IMR-90 (cell line): ENCODE measurements around the gene COX17. TPM values are rescaled to one million over a fixed set of nuclear protein-coding genes. Genes with fewer than 3 reads are reported as not detected.

Experiments used
- ATAC-seq: fragments of 200-7000 bp; cut with Tn5 transposase; 2 replicates; pipeline ENCODE4 v1.9.1; 2020; ENCODE audit warnings: low read depth, mild to moderate bottlenecking, moderate library complexity
- BruUV-seq: library from RNA; stranded (reverse); fragments of 400-500 nt; replicated peaks from 2 replicates; lab custom pipeline; 2021; lab: Mats Ljungman, UMichigan
- CTCF ChIA-PET: fragments of 300-600 bp; formaldehyde crosslinking; extraction: SDS; loops from one replicate; lab custom pipeline; 2021; ENCODE audit warnings: antibody characterized with exemption; lab: Yijun Ruan, JAX
- POLR2A ChIA-PET: fragments of 300-600 bp; sonication (Branson Sonifier 250); formaldehyde crosslinking; loops from one replicate; lab custom pipeline; 2022; ENCODE audit warnings: antibody characterized with exemption; ENCODE audit not compliant: unreplicated experiment; lab: Charles Lee
- DNase-seq: peaks from one replicate; pipeline ENCODE4 v3.0.0; 2013
- H2AFZ ChIP-seq: replicated peaks from 2 replicates; pipeline ENCODE3; 2013; ENCODE audit warnings: low read length, mild to moderate bottlenecking; ENCODE audit not compliant: poor library complexity
- H2AK5ac ChIP-seq: 2 replicates; pipeline ENCODE4 v1.6.1; 2013; ENCODE audit warnings: low read depth, low read length, inconsistent platforms
- H2AK9ac ChIP-seq: replicated peaks from 2 replicates; pipeline ENCODE3; 2013; ENCODE audit warnings: mild to moderate bottlenecking, low read depth, low read length, moderate library complexity; ENCODE audit not compliant: poor library complexity
- H2BK120ac ChIP-seq: 2 replicates; pipeline ENCODE4 v1.6.1; 2013; ENCODE audit warnings: low read depth, low read length, inconsistent platforms
- H2BK15ac ChIP-seq: 3 replicates; pipeline ENCODE4 v1.6.1; 2013; ENCODE audit warnings: low read depth, low read length, inconsistent platforms
- H2BK20ac ChIP-seq: 2 replicates; pipeline ENCODE4 v1.6.1; 2013; ENCODE audit warnings: low read depth, mild to moderate bottlenecking, inconsistent platforms, low read length, moderate library complexity
- H2BK5ac ChIP-seq: 2 replicates; pipeline ENCODE4 v1.6.1; 2013; ENCODE audit warnings: mild to moderate bottlenecking, low read depth, low read length, inconsistent platforms; ENCODE audit not compliant: poor library complexity, severe bottlenecking
- H3K14ac ChIP-seq: replicated peaks from 2 replicates; pipeline ENCODE4 v1.6.1; 2013; ENCODE audit warnings: low read depth, low read length, inconsistent platforms
- H3K18ac ChIP-seq: 2 replicates; pipeline ENCODE4 v1.6.1; 2013; ENCODE audit warnings: low read depth, low read length, control low read depth
- H3K23ac ChIP-seq: 2 replicates; pipeline ENCODE4 v1.6.1; 2013; ENCODE audit warnings: low read depth, low read length, inconsistent platforms
- H3K27ac ChIP-seq: 2 replicates; pipeline ENCODE4 v1.5.1; 2013; ENCODE audit warnings: mild to moderate bottlenecking, control low read depth, low read length; ENCODE audit not compliant: insufficient read depth
- H3K27me3 ChIP-seq: 2 replicates; pipeline ENCODE4 v1.6.1; 2013; ENCODE audit warnings: low read length; ENCODE audit not compliant: control insufficient read depth, insufficient read depth
- H3K36me3 ChIP-seq: 2 replicates; pipeline ENCODE4 v1.6.1; 2013; ENCODE audit warnings: low read length, mixed read lengths; ENCODE audit not compliant: control insufficient read depth, insufficient read depth
- H3K4ac ChIP-seq: 2 replicates; pipeline ENCODE4 v1.6.1; 2013; ENCODE audit warnings: low read depth, low read length, inconsistent platforms
- H3K4me1 ChIP-seq: 2 replicates; pipeline ENCODE4 v1.6.1; 2013; ENCODE audit warnings: low read length, mixed read lengths; ENCODE audit not compliant: control insufficient read depth, insufficient read depth
- H3K4me2 ChIP-seq: 2 replicates; pipeline ENCODE4 v1.6.1; 2013; ENCODE audit warnings: low read depth, mild to moderate bottlenecking, control low read depth, low read length, moderate library complexity
- H3K4me3 ChIP-seq: 2 replicates; pipeline ENCODE4 v1.5.1; 2013; ENCODE audit warnings: low read depth, mild to moderate bottlenecking, control low read depth, low read length, moderate library complexity; ENCODE audit not compliant: insufficient read depth
- H3K56ac ChIP-seq: 2 replicates; pipeline ENCODE4 v1.6.1; 2013; ENCODE audit warnings: low read length, inconsistent platforms; ENCODE audit not compliant: insufficient read depth; ENCODE audit errors: extremely low read depth
- H3K79me1 ChIP-seq, 2 experiments: 2 replicates each; pipeline ENCODE4 v1.6.1; 2013; ENCODE audit warnings: low read length in 2 of 2, inconsistent platforms in 1 of 2, low read depth in 1 of 2
- H3K9ac ChIP-seq: 2 replicates; pipeline ENCODE4 v1.6.1; 2013; ENCODE audit warnings: low read depth, low read length, control low read depth
- H3K9me1 ChIP-seq: 2 replicates; pipeline ENCODE4 v1.6.1; 2013; ENCODE audit warnings: low read length, inconsistent platforms; ENCODE audit not compliant: insufficient read depth
- H3K9me3 ChIP-seq: 2 replicates; pipeline ENCODE4 v1.6.1; 2013; ENCODE audit warnings: low read length; ENCODE audit not compliant: control insufficient read depth, insufficient read depth
- H4K20me1 ChIP-seq: 2 replicates; pipeline ENCODE4 v1.6.1; 2013; ENCODE audit warnings: low read length, inconsistent platforms; ENCODE audit not compliant: insufficient read depth
- H4K5ac ChIP-seq: 2 replicates; pipeline ENCODE4 v1.6.1; 2013; ENCODE audit warnings: mild to moderate bottlenecking, low read depth, low read length, control low read depth
- H4K8ac ChIP-seq, 2 experiments: 2 replicates each; pipeline ENCODE4 v1.6.1; 2013; ENCODE audit warnings: low read depth in 2 of 2, low read length in 2 of 2, control low read depth in 1 of 2, inconsistent platforms in 1 of 2
- H4K91ac ChIP-seq: 2 replicates; pipeline ENCODE4 v1.6.1; 2013; ENCODE audit warnings: low read depth, low read length, inconsistent platforms; ENCODE audit not compliant: insufficient read depth
- CEBPB ChIP-seq: IDR thresholded peaks from 2 replicates; pipeline ENCODE4 v1.6.1; 2012; ENCODE audit warnings: low read depth, low read length, improper control_type of control experiment
- CTCF ChIP-seq: conservative IDR thresholded peaks from 2 replicates; pipeline ENCODE4 v1.5.1; 2012; ENCODE audit warnings: mild to moderate bottlenecking, low read depth, low read length, improper control_type of control experiment
- ELK1 ChIP-seq: fragments of 150-350 bp; IDR thresholded peaks from 2 replicates; pipeline ENCODE4 v1.6.1; 2016; ENCODE audit warnings: low read depth, mild to moderate bottlenecking, low read length, moderate library complexity, borderline replicate concordance
- FOS ChIP-seq: fragments of 150-350 bp; IDR thresholded peaks from 2 replicates; pipeline ENCODE4 v1.6.1; 2016; ENCODE audit warnings: low read depth, low read length
- MXI1 ChIP-seq: IDR thresholded peaks from 2 replicates; pipeline ENCODE4 v1.6.1; 2012; ENCODE audit warnings: low read depth, mild to moderate bottlenecking, low read length, moderate library complexity, borderline replicate concordance
- WGBS, 2 experiments: methylation state at CpG; one replicate each; pipeline versions ENCODE4 v1.1.5 to v1.1.7; 2013; ENCODE audit warnings: missing lambda C conversion rate in 2 of 2; ENCODE audit not compliant: insufficient read length in 1 of 2; ENCODE audit errors: extremely low coverage in 2 of 2; 5-methylcytosine and 5-hydroxymethylcytosine counted together
- dilution Hi-C: fragments of 300-500 bp; cut with HindIII; formaldehyde crosslinking; loops from one replicate; pipeline ENCODE4 v1.14.3; 2018; ENCODE audit warnings: low sequenced_read_pairs; ENCODE audit not compliant: unreplicated experiment
- in situ Hi-C: fragments of 300-500 bp; cut with MboI; formaldehyde crosslinking; loops from 3 replicates; pipeline ENCODE4 v1.14.3; 2019; ENCODE audit warnings: low sequenced_read_pairs, inconsistent platforms, mixed read lengths
- intact Hi-C: fragments of 100-400 bp; cut with micrococcal nuclease; formaldehyde crosslinking; loops from 2 replicates; pipeline ENCODE4 v1.10.0; 2022
- polyA plus RNA-seq, 3 experiments: library from polyadenylated mRNA; depleted of rRNA; stranded (reverse); fragments of >200 nt; gene quantifications; 2 replicates each; pipeline ENCODE4 v1.2.3, GENCODE V29; 2012; ENCODE audit warnings: low replicate concordance in 1 of 3
- total RNA-seq: library from RNA; depleted of rRNA; stranded (reverse); fragments of >200 nt; gene quantifications from 2 replicates; pipeline ENCODE4 v1.2.3, GENCODE V29; 2012

The COX17 gene
- total and polyA plus RNA-seq, 2 of the 4 experiments (the other 2 are of a cell fraction): 2.0 to 24.5 TPM

GRCh38 chr3:119637679-119638477, 39.3 kb downstream of the COX17 start:
- Histone ChIP-seq H2BK5ac (peak overlapping the region; percentile 88), H2BK15ac (peak overlapping the region; percentile 91; the same call in 2 of the 3 replicates), H4K20me1 (no peaks in the 10 kb centered on the region), H2AFZ (peak overlapping the region; percentile 83), H4K8ac (peak overlapping the region; percentile 89 to 96), H3K9me3 (no peaks in the 10 kb centered on the region), H2BK20ac (peak overlapping the region; percentile 92), H3K4ac (peak overlapping the region; percentile 85), H3K36me3 (no peaks in the 10 kb centered on the region), H3K9me1 (peaks cover 9% of the 10 kb centered on the region; the same call in 1 of the 2 replicates), H2AK5ac (peak overlapping the region; percentile 88), H3K14ac (peak overlapping the region; percentile 77), H3K27me3 (no peaks in the 10 kb centered on the region), H2AK9ac (peak overlapping the region; percentile 62), H3K79me1 (no peaks in the 10 kb centered on the region), H3K56ac (peak overlapping the region; percentile 43; the same call in 1 of the 2 replicates), H3K9ac (peak overlapping the region; percentile 65; the same call in 1 of the 2 replicates), H3K4me2 (peak overlapping the region; percentile 84), H3K23ac (peak overlapping the region; percentile 60), H3K4me3 (no peak overlapping the region), H2BK120ac (peak overlapping the region; percentile 93), H3K27ac (peak overlapping the region; percentile 100), H4K91ac (peak overlapping the region; percentile 87), H3K4me1 (peaks cover 15% of the 10 kb centered on the region), H4K5ac (peak overlapping the region; percentile 99), H3K18ac (peak overlapping the region; percentile 99)
- dilution Hi-C loops: no loop called here
- DNase-seq (peak; percentile 89), ATAC-seq (peak; percentile 85)
- no CpG with 5 or more reads among the region's 3 CpGs for WGBS, 2 experiments
- ChIA-PET POLR2A (no interaction called here), CTCF (interaction anchor here (0.6 to 0.9 kb wide), 2 partner anchors 46 to 61 kb away, joined by 3 to 4 read pairs; no protein-coding TSS in a partner anchor)
- in situ Hi-C loops: no loop called here
- BruUV-seq: no TSS peak
- TF ChIP-seq ELK1: no peak
- 0 out of 2 replicates have a peak, but pooled peaks have one; percentile 2 for TF ChIP-seq CEBPB
- TF ChIP-seq MXI1: no peak
- peak; percentile 77; the same call in 1 of the 2 replicates for TF ChIP-seq FOS
- TF ChIP-seq CTCF: no peak
- intact Hi-C loops: no loop called here
